Measurements from ENCODE around the gene BAX. TPM values are rescaled to one million over a fixed set of nuclear protein-coding genes. Genes with fewer than 3 reads are reported as not detected.

Gene BAX
- total and polyA plus RNA-seq, 5 donors from 2014 or later = 47.9 to 92.8 (median 62.5) TPM

GRCh38 chr19:48968813-48969218 is 14.1 kb downstream of the BAX start:
- H3K27me3 ChIP-seq (ENCODE audit: control insufficient read depth, insufficient read depth, low read length) = no peaks in the 10 kb centered on the region
- no peak for DNase-seq

GRCh38 chr19:48969276-48970138 is 14.8 kb downstream of the BAX start:
- H3K4me1 Mint-ChIP-seq = peaks cover 0 to 37% (median 17%) of the 10 kb centered on the region in 4 donors
- H3K27ac ChIP-seq (ENCODE audit: insufficient read depth, low read length, poor library complexity, severe bottlenecking) = no peak overlapping the region
- peak overlapping the region in 2 of 4 donors; percentile 43 to 60 for H3K4me3 Mint-ChIP-seq
- H3K27ac Mint-ChIP-seq = no peak overlapping the region
- peaks cover 21% of the 10 kb centered on the region for H3K36me3 Mint-ChIP-seq
- peaks cover 7% of the 10 kb centered on the region for H3K27me3 Mint-ChIP-seq
- no peaks in the 10 kb centered on the region for H3K27me3 ChIP-seq (ENCODE audit: control insufficient read depth, insufficient read depth, low read length)
- H3K4me1 ChIP-seq (ENCODE audit: control insufficient read depth, insufficient read depth, low read length, poor library complexity, severe bottlenecking) = peaks cover 29% of the 10 kb centered on the region
- no peak overlapping the region for H3K4me3 ChIP-seq (ENCODE audit: low read depth, low read length)
- DNase-seq = no peak
- no peak for ATAC-seq (ENCODE audit: low read depth in 2 of 2)
- H3K9me3 ChIP-seq (ENCODE audit: control insufficient read depth in 2 of 2, low read length in 2 of 2) = no peaks in the 10 kb centered on the region
- H3K36me3 ChIP-seq (ENCODE audit: control insufficient read depth, insufficient read depth, low read length) = peaks cover 45% of the 10 kb centered on the region
- H3K9me3 Mint-ChIP-seq = no peaks in the 10 kb centered on the region

More at GRCh38 chr19:48968813-48969218, 14.1 kb downstream of the BAX start:
- peaks cover 36% of the 10 kb centered on the region for H3K4me1 ChIP-seq (ENCODE audit: control insufficient read depth, insufficient read depth, low read length, poor library complexity, severe bottlenecking)
- Mint-ChIP-seq H3K27ac (no peak overlapping the region), H3K9me3 (no peaks in the 10 kb centered on the region), H3K4me3 (no peak overlapping the region), H3K27me3 (peaks cover 7% of the 10 kb centered on the region), H3K36me3 (peaks cover 16% of the 10 kb centered on the region), H3K4me1 (peaks cover 4 to 44% (median 24%) of the 10 kb centered on the region in 4 donors)
- H3K4me3 ChIP-seq (ENCODE audit: low read depth, low read length) = no peak overlapping the region
- H3K27ac ChIP-seq (ENCODE audit: insufficient read depth, low read length, poor library complexity, severe bottlenecking) = no peak overlapping the region
- peaks cover 40% of the 10 kb centered on the region for H3K36me3 ChIP-seq (ENCODE audit: control insufficient read depth, insufficient read depth, low read length)
- no peak for ATAC-seq (ENCODE audit: low read depth in 2 of 2)
- no peaks in the 10 kb centered on the region for H3K9me3 ChIP-seq (ENCODE audit: control insufficient read depth in 2 of 2, low read length in 2 of 2)

DNA sequence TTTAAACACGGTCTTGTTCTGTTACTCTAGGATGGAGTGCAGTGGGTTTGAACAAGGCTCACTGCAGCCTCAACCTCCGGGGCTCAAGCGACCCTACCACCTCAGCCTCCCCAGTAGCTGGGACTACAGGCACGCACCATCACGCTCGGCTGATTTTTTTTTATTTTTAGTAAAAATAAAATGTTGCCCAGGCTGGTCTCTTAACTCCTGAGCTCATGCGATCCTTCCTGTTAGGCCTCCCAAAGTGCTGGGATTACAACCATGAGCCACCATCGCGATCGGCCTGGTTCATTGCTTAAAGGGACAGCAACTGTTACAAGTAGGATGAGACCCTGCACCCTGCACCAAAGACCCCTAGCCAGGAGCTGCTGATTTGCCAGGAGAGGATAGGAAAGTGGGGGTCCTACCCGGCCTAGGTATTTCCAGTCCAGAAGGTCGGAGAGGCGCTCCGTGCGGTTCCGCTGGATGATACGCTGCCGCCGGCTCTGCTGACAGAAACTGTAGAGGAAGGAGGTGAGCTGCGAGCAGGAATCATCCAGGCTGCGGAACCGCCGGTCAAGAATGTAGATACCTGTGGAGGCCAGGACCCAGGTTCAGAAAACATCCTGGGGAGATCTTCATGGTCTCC is 15.6 kb downstream of the BAX start:
- H3K27me3 Mint-ChIP-seq = peaks cover 6% of the 10 kb centered on the region
- H3K27ac Mint-ChIP-seq = no peak overlapping the region
- H3K4me3 Mint-ChIP-seq = peak overlapping the region in 2 of 4 donors; percentile 21 to 60
- H3K9me3 Mint-ChIP-seq = no peaks in the 10 kb centered on the region
- H3K36me3 Mint-ChIP-seq = peaks cover 21% of the 10 kb centered on the region
- H3K4me1 Mint-ChIP-seq = peaks cover 0 to 30% (median 12%) of the 10 kb centered on the region in 4 donors
- Histone ChIP-seq H3K4me3 (ENCODE audit: low read depth, low read length) (no peak overlapping the region), H3K27ac (ENCODE audit: insufficient read depth, low read length, poor library complexity, severe bottlenecking) (no peak overlapping the region), H3K9me3 (ENCODE audit: control insufficient read depth in 2 of 2, low read length in 2 of 2) (no peaks in the 10 kb centered on the region), H3K27me3 (ENCODE audit: control insufficient read depth, insufficient read depth, low read length) (no peaks in the 10 kb centered on the region), H3K4me1 (ENCODE audit: control insufficient read depth, insufficient read depth, low read length, poor library complexity, severe bottlenecking) (peaks cover 22% of the 10 kb centered on the region), H3K36me3 (ENCODE audit: control insufficient read depth, insufficient read depth, low read length) (peaks cover 45% of the 10 kb centered on the region)
- DNase-seq (no peak), ATAC-seq (ENCODE audit: low read depth in 2 of 2) (no peak)

DNA sequence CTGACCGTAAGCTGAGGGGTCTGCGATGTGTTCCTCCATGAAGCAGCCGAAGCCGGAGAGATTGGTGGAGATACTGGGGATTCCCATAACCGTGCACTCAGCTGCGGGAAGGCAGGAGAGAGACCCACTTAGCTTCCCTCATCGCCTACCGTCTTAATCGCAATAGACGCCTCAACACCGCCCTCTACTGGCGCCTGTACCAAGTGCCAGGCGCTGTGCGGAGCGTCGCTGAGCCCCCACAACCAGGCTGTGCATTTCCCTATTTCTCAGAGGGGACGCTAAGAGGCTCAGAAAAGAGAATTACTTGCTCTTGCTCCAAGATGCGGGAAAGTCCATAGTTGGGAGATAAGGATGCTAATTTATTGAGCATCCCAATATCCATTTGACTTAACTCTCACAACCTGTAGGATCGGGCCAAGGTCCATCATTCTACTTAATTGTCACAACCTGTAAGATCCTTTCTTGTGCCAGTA is 16.3 kb downstream of the BAX start:
- Histone ChIP-seq H3K36me3 (ENCODE audit: control insufficient read depth, insufficient read depth, low read length) (peaks cover 45% of the 10 kb centered on the region), H3K27ac (ENCODE audit: insufficient read depth, low read length, poor library complexity, severe bottlenecking) (no peak overlapping the region), H3K9me3 (ENCODE audit: control insufficient read depth in 2 of 2, low read length in 2 of 2) (no peaks in the 10 kb centered on the region), H3K27me3 (ENCODE audit: control insufficient read depth, insufficient read depth, low read length) (no peaks in the 10 kb centered on the region), H3K4me1 (ENCODE audit: control insufficient read depth, insufficient read depth, low read length, poor library complexity, severe bottlenecking) (peaks cover 15% of the 10 kb centered on the region), H3K4me3 (ENCODE audit: low read depth, low read length) (no peak overlapping the region)
- Mint-ChIP-seq H3K9me3 (no peaks in the 10 kb centered on the region), H3K4me3 (peak overlapping the region in 2 of 4 donors; percentile 20 to 83), H3K27ac (peak overlapping the region in 2 of 3 donors; percentile 31 to 32), H3K36me3 (peaks cover 19% of the 10 kb centered on the region), H3K4me1 (peaks cover 0 to 23% (median 9%) of the 10 kb centered on the region in 4 donors), H3K27me3 (no peaks in the 10 kb centered on the region)
- ATAC-seq (ENCODE audit: low read depth in 2 of 2) (peak; percentile 75 to 80), DNase-seq (peak; percentile 65 to 82 (median 70))

- no peak overlapping the region for H3K4me3 Mint-ChIP-seq
These were observed 21.5 kb downstream of the BAX start for GRCh38 chr19:48975947-48976847.

DNA sequence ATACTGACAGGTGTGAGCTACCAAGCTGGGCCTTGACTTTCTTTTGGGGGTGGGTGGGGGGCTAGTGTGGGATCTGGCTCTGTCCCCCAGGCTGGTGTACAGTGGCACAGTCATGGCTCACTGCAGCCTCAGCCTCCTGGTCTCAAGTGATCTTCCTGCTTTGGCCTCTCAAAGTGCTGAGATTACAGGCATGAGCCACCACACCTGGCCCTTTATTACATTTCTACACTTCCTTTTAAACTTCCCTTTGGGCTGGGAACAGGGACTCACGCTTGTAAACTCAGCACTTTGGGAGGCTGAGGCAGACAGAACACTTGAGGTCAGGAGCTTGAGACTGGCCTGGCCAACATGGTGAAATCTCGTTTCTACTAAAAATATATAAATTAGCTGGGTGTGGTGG is 22.4 kb downstream of the BAX start:
- no peaks in the 10 kb centered on the region for H3K4me1 ChIP-seq (ENCODE audit: control insufficient read depth, insufficient read depth, low read length, poor library complexity, severe bottlenecking)
- no peak for DNase-seq
- ATAC-seq (ENCODE audit: low read depth in 2 of 2) = no peak
- no peak overlapping the region for H3K4me3 ChIP-seq (ENCODE audit: low read depth, low read length)
- Mint-ChIP-seq H3K27ac (no peak overlapping the region), H3K36me3 (peaks cover 26% of the 10 kb centered on the region), H3K4me1 (peaks cover 0 to 6% (median 1%) of the 10 kb centered on the region in 4 donors), H3K27me3 (no peaks in the 10 kb centered on the region), H3K9me3 (no peaks in the 10 kb centered on the region), H3K4me3 (no peak overlapping the region)
- peaks cover 20% of the 10 kb centered on the region for H3K36me3 ChIP-seq (ENCODE audit: control insufficient read depth, insufficient read depth, low read length)
- no peak overlapping the region for H3K27ac ChIP-seq (ENCODE audit: insufficient read depth, low read length, poor library complexity, severe bottlenecking)
- H3K9me3 ChIP-seq (ENCODE audit: control insufficient read depth in 2 of 2, low read length in 2 of 2) = no peaks in the 10 kb centered on the region
- no peaks in the 10 kb centered on the region for H3K27me3 ChIP-seq (ENCODE audit: control insufficient read depth, insufficient read depth, low read length)

More at GRCh38 chr19:48975947-48976847, 21.5 kb downstream of the BAX start:
- Histone ChIP-seq H3K27ac (ENCODE audit: insufficient read depth, low read length, poor library complexity, severe bottlenecking) (no peak overlapping the region), H3K4me1 (ENCODE audit: control insufficient read depth, insufficient read depth, low read length, poor library complexity, severe bottlenecking) (no peaks in the 10 kb centered on the region), H3K4me3 (ENCODE audit: low read depth, low read length) (no peak overlapping the region), H3K9me3 (ENCODE audit: control insufficient read depth in 2 of 2, low read length in 2 of 2) (no peaks in the 10 kb centered on the region), H3K36me3 (ENCODE audit: control insufficient read depth, insufficient read depth, low read length) (peaks cover 20% of the 10 kb centered on the region), H3K27me3 (ENCODE audit: control insufficient read depth, insufficient read depth, low read length) (no peaks in the 10 kb centered on the region)
- peaks cover 0 to 6% (median 1%) of the 10 kb centered on the region in 4 donors for H3K4me1 Mint-ChIP-seq
- H3K36me3 Mint-ChIP-seq = peaks cover 19% of the 10 kb centered on the region
- H3K27ac Mint-ChIP-seq = no peak overlapping the region
- peak in 2 of 3 donors; percentile 58 to 62 for DNase-seq
- peak; percentile 50 to 51 for ATAC-seq (ENCODE audit: low read depth in 2 of 2)
- no peaks in the 10 kb centered on the region for H3K27me3 Mint-ChIP-seq
- no peaks in the 10 kb centered on the region for H3K9me3 Mint-ChIP-seq

GRCh38 chr19:48982280-48982679 is 27.6 kb downstream of the BAX start:
- Histone ChIP-seq H3K27ac (ENCODE audit: insufficient read depth, low read length, poor library complexity, severe bottlenecking) (no peak overlapping the region), H3K4me3 (ENCODE audit: low read depth, low read length) (no peak overlapping the region), H3K27me3 (ENCODE audit: control insufficient read depth, insufficient read depth, low read length) (no peaks in the 10 kb centered on the region), H3K9me3 (ENCODE audit: control insufficient read depth in 2 of 2, low read length in 2 of 2) (no peaks in the 10 kb centered on the region), H3K4me1 (ENCODE audit: control insufficient read depth, insufficient read depth, low read length, poor library complexity, severe bottlenecking) (no peaks in the 10 kb centered on the region), H3K36me3 (ENCODE audit: control insufficient read depth, insufficient read depth, low read length) (peaks cover 13% of the 10 kb centered on the region)
- ATAC-seq (ENCODE audit: low read depth in 2 of 2) = no peak
- no peaks in the 10 kb centered on the region for H3K9me3 Mint-ChIP-seq
- peak overlapping the region in 1 of 4 donors; percentile 47 for H3K4me3 Mint-ChIP-seq
- H3K27ac Mint-ChIP-seq = no peak overlapping the region
- H3K4me1 Mint-ChIP-seq = peaks cover 0 to under 1% (median 0%) of the 10 kb centered on the region in 4 donors
- no peaks in the 10 kb centered on the region for H3K27me3 Mint-ChIP-seq
- no peak for DNase-seq
- peaks cover 25% of the 10 kb centered on the region for H3K36me3 Mint-ChIP-seq

Data from CD4-positive, CD25-positive, alpha-beta regulatory T cell (primary cell).